ENCODE data around the gene RUVBL2.

The RUVBL2 gene

DNA sequence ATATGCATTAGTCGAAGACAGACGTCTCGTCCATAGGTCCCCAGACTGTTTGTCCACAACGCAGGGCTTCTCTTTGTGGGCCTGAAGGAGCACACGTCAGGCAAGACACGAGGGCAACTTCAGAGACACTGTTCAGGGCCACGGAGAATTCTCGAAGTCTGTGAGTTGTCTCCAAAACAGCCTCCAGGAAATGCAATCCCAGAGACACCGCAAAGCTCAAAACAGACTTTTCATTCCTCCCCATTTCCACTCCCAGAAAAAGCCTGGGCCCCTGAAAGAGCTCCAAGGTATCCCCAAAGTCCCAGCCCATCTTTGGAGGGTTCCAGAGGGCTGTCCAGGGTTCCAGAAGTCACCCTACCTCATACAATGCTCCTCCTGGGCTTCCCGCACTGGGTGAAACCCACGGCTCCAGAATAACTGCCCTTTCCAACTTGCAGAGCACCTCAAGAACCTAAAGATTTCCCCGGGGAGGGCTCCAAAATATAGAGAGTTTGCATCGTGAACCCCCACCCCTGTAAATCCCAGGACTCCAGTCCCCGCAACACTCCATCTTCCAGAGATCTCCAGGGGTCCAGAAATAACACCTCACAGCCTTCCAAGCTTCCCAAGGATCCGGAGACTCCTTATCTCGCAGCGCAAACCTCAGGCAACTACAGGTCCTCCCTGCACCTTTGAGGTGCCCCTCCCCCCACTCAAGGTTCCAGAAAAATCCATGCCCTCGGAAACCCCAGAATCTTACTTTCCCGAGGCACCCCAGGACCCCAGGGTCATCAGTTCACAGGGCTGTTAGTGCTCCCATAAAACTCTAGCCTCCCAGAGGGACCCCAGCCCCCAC lies 29.3 kb upstream of the RUVBL2 start:
- DNase-seq (ENCODE audit: low read depth in 2 of 2) = no peak

DNA sequence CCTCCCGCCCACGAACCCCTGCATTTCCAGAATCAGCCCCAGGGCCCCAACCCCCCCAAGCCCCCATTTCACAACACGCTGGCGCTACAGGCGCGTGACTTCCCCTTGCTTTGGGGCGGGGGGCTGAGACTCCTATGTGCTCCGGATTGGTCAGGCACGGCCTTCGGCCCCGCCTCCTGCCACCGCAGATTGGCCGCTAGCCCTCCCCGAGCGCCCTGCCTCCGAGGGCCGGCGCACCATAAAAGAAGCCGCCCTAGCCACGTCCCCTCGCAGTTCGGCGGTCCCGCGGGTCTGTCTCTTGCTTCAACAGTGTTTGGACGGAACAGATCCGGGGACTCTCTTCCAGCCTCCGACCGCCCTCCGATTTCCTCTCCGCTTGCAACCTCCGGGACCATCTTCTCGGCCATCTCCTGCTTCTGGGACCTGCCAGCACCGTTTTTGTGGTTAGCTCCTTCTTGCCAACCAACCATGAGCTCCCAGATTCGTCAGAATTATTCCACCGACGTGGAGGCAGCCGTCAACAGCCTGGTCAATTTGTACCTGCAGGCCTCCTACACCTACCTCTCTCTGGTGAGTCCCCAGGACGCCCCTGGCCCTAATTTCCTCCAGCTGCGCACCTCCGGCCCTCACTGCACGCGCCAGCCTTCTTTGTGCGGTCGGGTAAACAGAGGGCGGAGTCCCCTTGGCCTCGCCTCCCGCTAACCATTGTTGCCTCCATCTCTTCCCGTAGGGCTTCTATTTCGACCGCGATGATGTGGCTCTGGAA lies 28.5 kb upstream of the RUVBL2 start, which contains the start of gene FTL:
Gene FTL, plus strand, starts transcription at position 270 of the 766 bp plus-strand sequence. Its CDS starts 199 bp downstream, at position 469.
- peak; percentile 87 to 91 for DNase-seq (ENCODE audit: low read depth in 2 of 2)

DNA sequence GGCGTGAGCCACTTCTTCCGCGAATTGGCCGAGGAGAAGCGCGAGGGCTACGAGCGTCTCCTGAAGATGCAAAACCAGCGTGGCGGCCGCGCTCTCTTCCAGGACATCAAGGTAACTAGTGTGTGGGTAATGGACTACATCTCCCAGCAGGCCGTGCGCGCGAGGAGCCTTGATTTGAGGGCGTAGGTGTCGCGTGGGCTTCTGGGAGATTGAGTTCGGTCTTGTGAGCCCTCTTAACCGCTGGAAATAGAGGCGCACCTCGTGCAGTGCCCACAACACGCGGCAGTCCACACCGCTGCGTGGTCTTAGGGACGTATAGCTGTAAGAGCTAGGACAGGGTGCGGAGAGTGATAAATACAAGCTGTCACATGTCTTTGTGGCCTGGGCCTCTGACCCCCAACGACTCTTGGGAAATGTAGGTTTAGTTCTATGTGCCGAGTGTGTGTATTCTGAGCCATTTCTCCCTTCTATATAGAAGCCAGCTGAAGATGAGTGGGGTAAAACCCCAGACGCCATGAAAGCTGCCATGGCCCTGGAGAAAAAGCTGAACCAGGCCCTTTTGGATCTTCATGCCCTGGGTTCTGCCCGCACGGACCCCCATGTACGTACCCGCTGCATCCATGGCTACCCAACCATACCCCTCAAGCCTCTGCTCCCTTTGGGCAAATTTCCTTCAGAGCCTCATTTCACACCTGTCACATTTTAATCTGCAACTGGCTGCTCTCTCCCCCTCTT lies 27.7 kb upstream of the RUVBL2 start:
- DNase-seq (ENCODE audit: low read depth in 2 of 2) = peak; percentile 84 to 88

DNA sequence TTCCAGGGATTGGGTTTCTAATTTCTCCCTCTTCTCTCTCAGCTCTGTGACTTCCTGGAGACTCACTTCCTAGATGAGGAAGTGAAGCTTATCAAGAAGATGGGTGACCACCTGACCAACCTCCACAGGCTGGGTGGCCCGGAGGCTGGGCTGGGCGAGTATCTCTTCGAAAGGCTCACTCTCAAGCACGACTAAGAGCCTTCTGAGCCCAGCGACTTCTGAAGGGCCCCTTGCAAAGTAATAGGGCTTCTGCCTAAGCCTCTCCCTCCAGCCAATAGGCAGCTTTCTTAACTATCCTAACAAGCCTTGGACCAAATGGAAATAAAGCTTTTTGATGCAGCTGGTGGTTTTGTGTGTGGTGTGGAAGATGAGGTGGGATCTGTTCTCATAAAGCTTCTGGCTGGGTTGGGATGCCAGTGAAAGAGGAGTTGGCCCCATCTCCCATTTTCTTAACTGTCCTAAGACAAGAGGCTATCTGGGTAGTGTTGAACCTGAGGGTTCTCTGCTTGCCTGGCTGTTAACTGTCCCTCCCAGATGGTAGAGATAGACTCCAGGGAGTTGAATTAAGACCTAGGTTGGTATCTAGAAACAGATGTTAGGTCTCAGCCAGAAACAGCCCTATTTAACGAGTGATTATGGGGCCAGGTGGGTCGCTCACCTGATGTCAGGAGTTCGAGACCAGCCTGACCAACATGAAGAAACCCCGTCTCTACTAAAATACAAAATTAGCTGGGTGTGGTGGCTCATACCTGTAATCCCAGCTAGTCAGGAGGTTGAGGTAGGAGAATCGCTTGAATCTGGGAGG lies 26.9 kb upstream of the RUVBL2 start:
- no peak for DNase-seq (ENCODE audit: low read depth in 2 of 2)

DNA sequence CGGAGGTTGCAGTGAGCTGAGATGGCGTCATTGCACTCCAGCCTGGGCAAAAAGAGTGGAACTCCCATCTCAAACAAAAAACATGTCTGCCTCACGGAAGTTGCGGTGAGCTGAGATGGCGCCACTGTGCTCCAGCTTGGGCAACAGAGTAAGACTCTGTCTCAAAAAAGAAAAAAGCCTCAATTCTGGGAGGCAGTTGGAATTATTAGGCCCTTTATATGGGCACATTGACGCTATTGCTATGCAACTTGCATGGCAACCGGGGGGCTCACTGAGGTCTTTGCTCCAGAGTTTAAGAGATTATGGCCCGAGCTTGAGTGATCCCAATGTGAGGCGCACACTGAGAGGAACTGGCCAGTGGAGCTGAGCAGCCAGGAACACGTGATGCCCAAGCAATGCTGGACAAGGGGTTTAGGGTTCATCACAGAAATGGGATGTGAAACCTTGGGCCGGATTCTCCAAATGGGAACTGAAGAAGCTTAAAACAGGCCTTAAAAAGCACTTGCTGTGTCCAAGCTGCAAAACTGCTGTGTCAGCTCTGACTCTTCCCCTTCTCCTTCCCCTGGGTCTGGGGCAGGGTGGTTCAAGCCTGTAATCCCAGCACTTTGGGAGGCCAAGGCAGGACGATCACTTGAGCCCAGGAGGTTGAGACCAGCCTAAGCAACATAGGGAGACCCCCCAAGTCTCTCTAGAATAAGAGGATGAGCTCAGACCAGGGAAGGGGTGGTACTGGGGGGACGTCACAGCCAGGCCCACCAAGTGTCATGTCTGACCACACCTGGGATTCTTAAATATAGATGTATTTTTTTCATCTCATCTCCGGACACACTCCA lies 26.1 kb upstream of the RUVBL2 start:
- DNase-seq (ENCODE audit: low read depth in 2 of 2) = no peak

DNA sequence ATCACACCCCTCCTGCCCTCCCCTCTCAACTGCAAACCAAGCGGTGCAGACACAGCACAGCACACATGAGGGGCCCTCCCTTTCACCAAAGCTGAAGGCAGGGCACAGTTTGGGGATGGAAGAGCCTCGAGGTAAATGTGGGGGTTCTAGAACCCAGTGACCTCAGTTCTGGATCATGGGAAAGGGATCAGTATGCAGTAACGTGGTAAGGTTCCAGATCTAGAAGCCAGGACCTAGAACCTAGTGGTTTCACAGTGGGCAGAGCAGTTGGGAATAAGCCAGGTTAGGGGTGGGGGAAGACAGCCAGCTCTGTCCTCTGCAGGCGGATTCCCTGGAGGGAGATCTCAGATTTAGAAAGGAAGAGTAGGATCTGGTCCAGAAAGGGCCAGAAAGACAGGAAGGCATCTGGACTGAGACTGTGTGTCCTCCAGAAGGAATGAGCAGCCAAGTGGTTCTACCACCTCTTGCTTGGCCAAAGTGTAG lies 25.5 kb upstream of the RUVBL2 start:
- no peak for DNase-seq (ENCODE audit: low read depth in 2 of 2)

DNA sequence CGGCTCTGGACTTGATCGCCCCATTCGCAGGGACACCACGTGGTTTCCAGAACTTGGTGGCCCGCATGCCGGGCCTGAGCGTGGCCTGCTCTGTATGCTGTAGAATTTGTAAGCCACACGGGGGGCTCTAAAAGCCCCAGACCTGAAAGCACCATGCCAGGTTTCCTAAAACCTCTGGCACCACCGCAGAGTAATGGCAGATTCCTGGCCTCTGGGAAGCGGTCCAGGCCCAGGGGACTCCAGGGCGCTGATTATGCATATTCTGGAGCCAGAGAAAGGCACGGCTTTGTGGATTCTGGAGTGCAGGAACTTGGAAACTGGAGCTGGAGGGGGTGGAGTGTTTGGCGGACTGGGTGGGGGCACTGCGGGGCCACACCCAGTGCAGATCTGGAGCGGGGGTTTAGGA lies 24.9 kb upstream of the RUVBL2 start:
- no peak for DNase-seq (ENCODE audit: low read depth in 2 of 2)

DNA sequence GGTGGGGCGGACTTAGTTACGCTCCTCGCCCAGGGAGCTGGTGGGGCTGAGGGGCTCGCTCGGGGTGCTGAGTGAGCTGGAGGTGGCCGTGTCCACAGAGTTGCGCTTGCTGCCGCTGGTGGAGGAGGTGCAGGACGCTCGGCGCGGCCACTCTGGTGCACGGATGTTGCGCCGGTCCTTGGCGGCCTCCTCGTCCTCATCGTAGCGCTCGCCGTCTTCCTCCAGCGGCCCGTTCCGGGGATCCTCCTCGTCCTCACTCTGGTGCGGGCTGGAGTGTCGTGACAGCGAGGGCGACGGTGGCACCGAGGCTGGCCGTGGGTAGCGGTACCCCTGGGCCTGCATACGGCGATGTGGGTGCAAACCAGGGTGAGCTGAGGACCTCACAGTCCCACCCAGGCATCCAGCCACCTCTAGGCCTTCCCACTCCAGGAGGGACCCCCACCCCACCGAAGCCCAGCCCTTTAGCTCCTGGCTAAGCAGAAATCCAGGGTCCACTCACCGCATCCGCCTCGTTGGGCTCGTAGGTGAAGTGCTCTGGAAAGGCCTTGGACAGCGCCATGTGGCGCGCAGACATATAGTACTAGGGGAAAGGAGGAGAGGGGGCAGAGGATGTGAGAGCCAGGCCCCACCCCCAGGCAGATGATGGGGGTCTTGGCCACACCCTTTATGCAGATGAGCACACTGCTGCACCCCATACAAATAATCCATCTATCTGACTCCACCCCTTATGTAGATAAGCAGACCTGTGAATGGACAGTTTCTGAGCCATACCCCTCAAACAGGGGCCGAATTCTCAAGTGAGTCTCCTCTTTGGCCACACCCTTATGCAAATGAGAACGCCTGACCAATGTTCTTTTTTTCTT lies 24.2 kb upstream of the RUVBL2 start:
- no peak for DNase-seq (ENCODE audit: low read depth in 2 of 2)

DNA sequence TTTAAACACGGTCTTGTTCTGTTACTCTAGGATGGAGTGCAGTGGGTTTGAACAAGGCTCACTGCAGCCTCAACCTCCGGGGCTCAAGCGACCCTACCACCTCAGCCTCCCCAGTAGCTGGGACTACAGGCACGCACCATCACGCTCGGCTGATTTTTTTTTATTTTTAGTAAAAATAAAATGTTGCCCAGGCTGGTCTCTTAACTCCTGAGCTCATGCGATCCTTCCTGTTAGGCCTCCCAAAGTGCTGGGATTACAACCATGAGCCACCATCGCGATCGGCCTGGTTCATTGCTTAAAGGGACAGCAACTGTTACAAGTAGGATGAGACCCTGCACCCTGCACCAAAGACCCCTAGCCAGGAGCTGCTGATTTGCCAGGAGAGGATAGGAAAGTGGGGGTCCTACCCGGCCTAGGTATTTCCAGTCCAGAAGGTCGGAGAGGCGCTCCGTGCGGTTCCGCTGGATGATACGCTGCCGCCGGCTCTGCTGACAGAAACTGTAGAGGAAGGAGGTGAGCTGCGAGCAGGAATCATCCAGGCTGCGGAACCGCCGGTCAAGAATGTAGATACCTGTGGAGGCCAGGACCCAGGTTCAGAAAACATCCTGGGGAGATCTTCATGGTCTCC lies 23.4 kb upstream of the RUVBL2 start:
- DNase-seq (ENCODE audit: low read depth in 2 of 2) = no peak

DNA sequence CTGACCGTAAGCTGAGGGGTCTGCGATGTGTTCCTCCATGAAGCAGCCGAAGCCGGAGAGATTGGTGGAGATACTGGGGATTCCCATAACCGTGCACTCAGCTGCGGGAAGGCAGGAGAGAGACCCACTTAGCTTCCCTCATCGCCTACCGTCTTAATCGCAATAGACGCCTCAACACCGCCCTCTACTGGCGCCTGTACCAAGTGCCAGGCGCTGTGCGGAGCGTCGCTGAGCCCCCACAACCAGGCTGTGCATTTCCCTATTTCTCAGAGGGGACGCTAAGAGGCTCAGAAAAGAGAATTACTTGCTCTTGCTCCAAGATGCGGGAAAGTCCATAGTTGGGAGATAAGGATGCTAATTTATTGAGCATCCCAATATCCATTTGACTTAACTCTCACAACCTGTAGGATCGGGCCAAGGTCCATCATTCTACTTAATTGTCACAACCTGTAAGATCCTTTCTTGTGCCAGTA lies 22.7 kb upstream of the RUVBL2 start:
- peak; percentile 54 to 76 for DNase-seq (ENCODE audit: low read depth in 2 of 2)

DNA sequence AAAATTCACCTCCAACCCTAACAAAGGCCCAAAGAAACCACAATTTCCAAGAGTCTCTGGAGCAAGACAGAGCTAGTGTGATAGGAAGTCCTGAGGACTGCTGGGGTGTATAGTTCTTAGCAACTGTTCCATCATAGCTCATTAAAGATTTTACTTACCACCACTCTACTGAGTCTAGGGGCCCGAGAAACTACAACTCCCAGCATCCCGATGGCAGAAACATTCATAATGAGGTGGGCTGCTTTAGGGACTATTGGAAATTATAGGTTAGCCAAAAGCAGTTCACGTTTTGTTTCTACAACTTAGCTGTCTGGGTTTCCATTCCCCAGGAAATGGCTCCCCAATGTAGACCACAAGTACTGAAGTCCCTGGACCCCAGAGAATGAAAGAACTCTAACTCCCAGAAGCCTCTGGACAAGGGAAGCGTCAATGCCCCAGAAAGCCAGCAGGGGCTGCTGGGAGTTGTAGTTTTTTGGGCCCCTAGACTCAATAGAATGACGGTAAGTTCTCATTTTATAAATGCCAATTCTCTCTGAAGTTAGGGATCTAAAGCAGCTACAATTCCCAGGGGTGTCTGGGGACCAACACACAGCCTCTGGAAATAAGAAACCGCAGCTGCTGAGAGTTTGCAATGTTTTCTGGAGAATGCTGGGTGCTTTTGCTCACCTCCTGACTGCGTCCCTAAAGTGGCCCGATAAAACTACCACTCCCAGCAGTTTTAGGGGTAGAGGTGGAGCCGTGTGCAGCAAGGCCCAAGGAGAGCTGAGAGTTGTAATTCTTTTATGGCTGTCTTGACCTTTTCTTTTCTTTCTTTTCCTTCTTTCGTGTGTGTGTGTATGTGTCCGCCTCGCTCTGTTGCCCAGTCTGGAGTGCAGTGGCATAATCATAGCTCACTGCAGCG lies 17.5 kb upstream of the RUVBL2 start:
- DNase-seq (ENCODE audit: low read depth in 2 of 2) = no peak

DNA sequence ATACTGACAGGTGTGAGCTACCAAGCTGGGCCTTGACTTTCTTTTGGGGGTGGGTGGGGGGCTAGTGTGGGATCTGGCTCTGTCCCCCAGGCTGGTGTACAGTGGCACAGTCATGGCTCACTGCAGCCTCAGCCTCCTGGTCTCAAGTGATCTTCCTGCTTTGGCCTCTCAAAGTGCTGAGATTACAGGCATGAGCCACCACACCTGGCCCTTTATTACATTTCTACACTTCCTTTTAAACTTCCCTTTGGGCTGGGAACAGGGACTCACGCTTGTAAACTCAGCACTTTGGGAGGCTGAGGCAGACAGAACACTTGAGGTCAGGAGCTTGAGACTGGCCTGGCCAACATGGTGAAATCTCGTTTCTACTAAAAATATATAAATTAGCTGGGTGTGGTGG lies 16.6 kb upstream of the RUVBL2 start:
- no peak for DNase-seq (ENCODE audit: low read depth in 2 of 2)

DNA sequence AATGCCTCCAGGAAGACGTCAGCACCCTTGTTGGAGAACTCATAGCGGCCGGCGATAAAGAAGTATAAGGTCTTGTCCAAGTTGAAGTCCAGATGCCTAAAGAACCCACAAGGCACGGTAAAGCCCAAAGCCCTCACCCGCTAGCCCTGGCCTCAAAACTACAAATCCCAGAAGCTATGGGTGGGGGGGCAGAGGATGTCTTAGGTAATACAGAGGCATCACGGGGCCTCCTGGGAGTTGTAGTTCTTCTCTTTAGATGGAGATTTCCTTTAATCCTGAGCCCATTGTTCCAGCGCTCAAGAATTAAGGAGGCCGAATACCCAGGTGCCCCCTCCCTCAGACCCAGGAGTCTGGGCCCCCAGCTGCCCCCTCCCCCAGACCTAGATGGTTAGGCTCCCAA lies 11.4 kb upstream of the RUVBL2 start:
- no peak for DNase-seq (ENCODE audit: low read depth in 2 of 2)

DNA sequence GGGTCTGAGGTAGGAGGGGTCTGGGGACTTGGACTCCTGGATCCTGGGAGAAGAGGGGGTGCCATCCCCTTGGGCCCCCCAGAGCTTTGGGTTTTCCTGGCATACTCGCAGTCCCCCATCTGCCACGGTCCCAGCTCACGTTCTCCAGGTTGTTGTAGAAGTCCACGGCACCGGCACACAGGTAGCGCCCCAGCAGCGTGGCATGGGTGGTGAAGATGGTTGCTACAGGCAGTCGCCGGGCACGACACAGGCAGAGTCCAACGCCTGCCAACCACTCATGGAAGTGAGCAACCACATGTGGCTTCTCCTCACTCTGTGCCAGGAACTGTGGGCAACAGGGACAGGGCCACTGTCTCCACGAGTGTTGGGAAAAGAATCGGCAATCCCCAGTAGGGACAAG lies 8.0 kb upstream of the RUVBL2 start:
- no peak for DNase-seq (ENCODE audit: low read depth in 2 of 2)

DNA sequence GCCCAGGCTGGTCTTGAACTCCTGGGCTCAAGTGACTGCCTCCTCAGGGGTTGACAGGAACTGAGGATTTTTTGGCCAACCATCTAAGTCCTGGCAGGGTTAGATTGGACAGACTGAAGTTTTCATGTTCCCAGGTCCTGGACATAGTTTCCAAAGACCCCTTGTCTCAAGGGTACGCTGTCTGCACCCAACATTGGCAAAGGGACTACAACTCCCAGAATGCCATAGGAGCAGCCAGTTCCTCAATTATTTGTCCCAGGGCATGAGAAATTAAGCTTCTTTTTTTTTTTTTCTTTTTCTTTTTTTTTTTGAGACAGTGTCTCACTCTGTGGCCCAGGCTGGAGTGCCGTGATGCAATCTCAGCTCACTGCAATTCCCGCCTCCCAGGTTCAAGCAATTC lies 7.5 kb upstream of the RUVBL2 start:
- DNase-seq (ENCODE audit: low read depth in 2 of 2) = no peak

DNA sequence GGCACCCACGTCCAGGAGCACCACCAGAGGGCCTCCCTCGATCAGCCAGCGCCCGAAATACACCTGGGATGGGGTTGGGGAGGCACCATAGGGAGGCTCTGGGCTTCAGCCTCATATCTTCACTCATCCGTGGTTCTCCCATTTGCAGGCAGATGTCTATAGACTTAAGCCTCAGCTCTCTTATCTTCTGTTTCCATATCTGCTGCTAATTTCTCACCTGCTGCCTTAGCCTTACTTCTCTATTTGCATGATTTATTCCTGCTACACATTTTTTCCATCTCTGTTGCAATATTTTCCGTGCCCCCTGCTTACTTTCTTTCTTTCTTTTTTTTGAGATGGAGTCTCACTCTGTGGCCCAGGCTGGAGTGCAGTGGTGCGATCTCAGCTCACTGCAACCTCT lies 6.4 kb upstream of the RUVBL2 start:
- no peak for DNase-seq (ENCODE audit: low read depth in 2 of 2)

DNA sequence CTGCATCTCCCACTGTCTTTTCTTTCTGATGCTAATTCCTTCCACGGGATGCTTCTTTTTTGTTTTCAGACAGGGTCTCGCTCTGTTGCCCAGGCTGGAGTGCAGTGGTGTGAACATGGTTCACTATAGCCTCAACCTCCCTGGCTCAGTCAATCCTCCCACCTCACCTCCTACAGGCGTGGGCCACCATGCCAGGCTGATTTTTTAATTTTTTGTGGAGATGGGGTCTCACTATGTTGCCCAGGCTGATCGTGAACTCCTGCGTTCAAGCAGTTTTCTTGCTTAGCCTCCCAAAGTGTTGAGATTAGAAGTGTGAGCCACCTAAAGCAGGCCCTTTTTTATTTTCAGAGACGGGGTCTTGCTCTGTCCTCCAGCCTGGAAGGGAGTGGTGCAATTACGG lies 5.4 kb upstream of the RUVBL2 start:
- no peak for DNase-seq (ENCODE audit: low read depth in 2 of 2)

DNA sequence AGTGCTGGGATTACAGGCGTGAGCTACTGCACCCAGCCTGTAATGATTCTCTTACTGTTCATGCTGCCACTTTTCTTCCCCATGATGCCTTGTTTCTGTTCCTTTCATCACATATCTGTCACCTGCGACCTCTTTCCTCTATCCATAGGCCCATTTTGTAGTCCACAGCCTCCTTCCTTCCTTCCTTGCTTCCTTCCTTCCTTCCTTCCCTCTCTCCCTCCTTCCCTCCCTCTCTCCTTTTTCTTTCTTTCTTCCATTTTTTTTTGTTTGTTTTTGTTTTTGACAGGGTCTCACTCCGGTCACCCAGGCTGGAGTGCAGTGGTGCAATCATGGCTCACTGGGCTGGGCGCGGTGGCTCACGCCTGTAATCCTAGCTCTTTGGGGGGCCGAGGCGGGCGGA lies 4.8 kb upstream of the RUVBL2 start:
- no peak for DNase-seq (ENCODE audit: low read depth in 2 of 2)
